ENCODE data around the gene CDKN2B. TPM values are rescaled to one million over a fixed set of nuclear protein-coding genes. Genes with fewer than 3 reads are reported as not detected.

The CDKN2B gene
- total and polyA plus RNA-seq, 2 of the 13 experiments (the other 11 are each of a cell fraction or from before 2014, with no cell fraction given) = 1.4 to 1.5 TPM

- TF ChIP-seq IRF1 (CRISPR knock-in tag; IDR thresholded peaks at IDR 0.05; ENCODE audit: low read depth) = no peak
- TF ChIP-seq HOMEZ (CRISPR knock-in tag; IDR thresholded peaks at IDR 0.05; ENCODE audit: low read depth) = no peak
- TF ChIP-seq RXRB (CRISPR knock-in tag; IDR thresholded peaks at IDR 0.05; ENCODE audit: borderline replicate concordance) = no peak
These were observed 15.1 kb downstream of the CDKN2B start, which contains the start of gene CDKN2A (continued) for GRCh38 chr9:21993893-21994555.

GRCh38 chr9:21993007-21993406 lies 16.1 kb downstream of the CDKN2B start:
- BruUV-seq (replicated peaks) = no TSS peak
- no peak for TF ChIP-seq ATF7-NPFF (CRISPR knock-in tag; IDR thresholded peaks at IDR 0.05; ENCODE audit: low read depth)
- TF ChIP-seq ZNF737 (CRISPR knock-in tag; IDR thresholded peaks at IDR 0.05; ENCODE audit: borderline replicate concordance) = no peak
- TF ChIP-seq MAX (IDR thresholded peaks at IDR 0.05) = no peak
- no peak for TF ChIP-seq PCBP2 (optimal IDR thresholded peaks at IDR 0.05; ENCODE audit: low read depth, low read length, poor library complexity, severe bottlenecking)
- TF ChIP-seq SNAPC2 (CRISPR knock-in tag; IDR thresholded peaks at IDR 0.05) = no peak
- no peak for TF ChIP-seq ZNF761 (CRISPR knock-in tag; conservative IDR thresholded peaks at IDR 0.05)
- TF ChIP-seq JUND (CRISPR knock-in tag; IDR thresholded peaks at IDR 0.05) = no peak
- TF ChIP-seq MXI1 (IDR thresholded peaks at IDR 0.05; ENCODE audit: borderline replicate concordance, low read depth, low read length) = no peak
- TF ChIP-seq IKZF4 (CRISPR knock-in tag; IDR thresholded peaks at IDR 0.05; ENCODE audit: borderline replicate concordance, low read depth, not compliant biosample characterization) = no peak
- TF ChIP-seq RARG (CRISPR knock-in tag; IDR thresholded peaks at IDR 0.05; ENCODE audit: low read depth) = no peak
- no peak for TF ChIP-seq POLR2A (IDR thresholded peaks at IDR 0.05; ENCODE audit: insufficient read depth in 1 of 2, low read depth in 2 of 2, low read length in 2 of 2)
- no peak for TF ChIP-seq CEBPB (IDR thresholded peaks at IDR 0.05; ENCODE audit: borderline replicate concordance, low read depth, low read length)
- no peak for TF ChIP-seq ZNF121 (CRISPR knock-in tag; IDR thresholded peaks at IDR 0.05)
- TF ChIP-seq ZFP91 (CRISPR knock-in tag; IDR thresholded peaks at IDR 0.05; ENCODE audit: borderline replicate concordance) = no peak
- TF ChIP-seq IRF2 (CRISPR knock-in tag; IDR thresholded peaks at IDR 0.05) = no peak
- no peak for TF ChIP-seq RFX5 (IDR thresholded peaks at IDR 0.05; ENCODE audit: low read depth, low read length)
- peak overlapping the region; percentile 71; the same call in 1 of the 2 replicates for H3K4me2 ChIP-seq (ENCODE audit: low read depth, low read length)
- H3K36me3 ChIP-seq (replicated peaks in 1 of 2; ENCODE audit: control insufficient read depth in 1 of 2, insufficient read depth in 2 of 2, low read length in 2 of 2) = no peaks in the 10 kb centered on the region
- no peak overlapping the region for H3K9ac ChIP-seq (ENCODE audit: insufficient read depth, low read depth, low read length)
- H3K9me3 ChIP-seq (ENCODE audit: low read length) = no peaks in the 10 kb centered on the region
- H2AFZ ChIP-seq (ENCODE audit: low read length) = no peak overlapping the region
- CTCF ChIA-PET (ENCODE audit: low intra/inter-chr PET ratio, low total read pairs) = no interaction called here
- no peaks in the 10 kb centered on the region for H4K20me1 ChIP-seq (ENCODE audit: insufficient read depth, low read length)
- FAIRE-seq = no peak
- in situ Hi-C loops (cut with HindIII; ENCODE audit: extremely low pct_ligation_motif_present, low pct_unique_long_range_greater_than_20kb) (loop anchor here (10.0 kb wide), 1 partner anchor 242 kb away; no protein-coding TSS in a partner anchor), intact Hi-C loops (cut with micrococcal nuclease; ENCODE audit: unreplicated experiment) (no loop called here)
- DNase-seq (ENCODE audit: low spot score) = no peak
- no peak overlapping the region for H3K4me3 ChIP-seq (replicated peaks in 1 of 3; ENCODE audit: insufficient read depth in 1 of 3, low read depth in 2 of 3, low read length in 3 of 3)
- H3K79me2 ChIP-seq (ENCODE audit: insufficient read depth, low read length) = no peaks in the 10 kb centered on the region
- H3K4me1 ChIP-seq (ENCODE audit: insufficient read depth, low read length) = peaks cover 9% of the 10 kb centered on the region
- POLR2A ChIA-PET = no interaction called here
- 90% methylated on average over 4 of the region's 4 CpGs for WGBS (ENCODE audit: low lambda C conversion rate)
- no peak for ATAC-seq
- no peak overlapping the region for H3K27ac ChIP-seq (ENCODE audit: extremely low read length, insufficient read depth, low read length)
- H3K27me3 ChIP-seq (ENCODE audit: control insufficient read depth in 1 of 2, insufficient read depth in 2 of 2, low read length in 2 of 2) = peaks cover 0 to 17% of the 10 kb centered on the region in 2 experiments; a peak in 1 of 5 replicates
